Bronchial epithelial cell (primary cell): Measurements from ENCODE around the gene IL6. TPM values are rescaled to one million over a fixed set of nuclear protein-coding genes. Genes with fewer than 3 reads are reported as not detected.
"Not testable (repeated sequence)": the region's sequence is repeated elsewhere in the genome, so short reads cannot be mapped to it uniquely, and the experiment has no call there.

ENCODE experiments used
- DNase-seq: peaks from one replicate; pipeline ENCODE4 v3.0.0-alpha.2; 2010; ENCODE audit warnings: low read depth
- FAIRE-seq: peaks from 2 replicates; lab custom pipeline; 2011; peaks lifted over from hg19 to GRCh38; lab: Jason Lieb, UNC
- H3K27me3 ChIP-seq: 2 replicates; pipeline ENCODE4 v1.5.1; 2011; ENCODE audit warnings: low read length; ENCODE audit not compliant: control insufficient read depth, insufficient read depth
- H3K36me3 ChIP-seq: 2 replicates; pipeline ENCODE4 v1.5.1; 2011; ENCODE audit warnings: low read length; ENCODE audit not compliant: control insufficient read depth, insufficient read depth
- H3K4me3 ChIP-seq: 2 replicates; pipeline ENCODE4 v1.5.1; 2011; ENCODE audit warnings: mild to moderate bottlenecking, low read depth, low read length, control low read depth
- total RNA-seq: library from RNA; depleted of rRNA; stranded (reverse); fragments of >200 nt; gene quantifications from 2 replicates; pipeline ENCODE4 v1.2.1, GENCODE V29; 2014
- TF ChIP-seq, protein P1 (sequence below): IDR thresholded peaks from 2 replicates; pipeline ENCODE4 v1.5.1; 2011; ENCODE audit warnings: mild to moderate bottlenecking, moderate library complexity, low read length, control low read depth, inconsistent platforms; ENCODE audit not compliant: insufficient read depth, severe bottlenecking

IL6 gene
- total RNA-seq, 1 donor from 2014 or later, result 0.53 TPM

DNA sequence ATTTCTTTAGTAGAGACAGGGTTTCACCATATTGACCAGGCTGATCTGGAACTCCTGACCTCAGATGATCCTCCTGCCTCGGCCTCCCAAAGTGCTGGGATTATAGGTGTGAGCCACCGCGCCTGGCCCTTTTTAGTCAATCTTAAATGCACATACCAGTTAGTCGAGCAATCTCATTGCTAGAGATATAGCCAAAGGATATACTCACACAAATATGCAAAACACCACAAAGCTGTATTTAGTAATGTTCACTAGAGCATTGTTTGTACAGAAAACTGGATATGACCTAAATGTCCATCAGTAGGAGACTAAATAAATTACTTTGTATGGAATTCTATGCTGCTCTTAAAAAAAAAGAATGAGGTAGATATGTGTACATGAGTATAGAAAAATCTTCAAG lies 24.5 kb upstream of the IL6 start:
- Histone ChIP-seq H3K4me3 (no peak overlapping the region), H3K27me3 (no peaks in the 10 kb centered on the region), H3K36me3 (no peaks in the 10 kb centered on the region)
- DNase-seq, result no peak
- no peak for FAIRE-seq
- TF ChIP-seq, protein P1, sequence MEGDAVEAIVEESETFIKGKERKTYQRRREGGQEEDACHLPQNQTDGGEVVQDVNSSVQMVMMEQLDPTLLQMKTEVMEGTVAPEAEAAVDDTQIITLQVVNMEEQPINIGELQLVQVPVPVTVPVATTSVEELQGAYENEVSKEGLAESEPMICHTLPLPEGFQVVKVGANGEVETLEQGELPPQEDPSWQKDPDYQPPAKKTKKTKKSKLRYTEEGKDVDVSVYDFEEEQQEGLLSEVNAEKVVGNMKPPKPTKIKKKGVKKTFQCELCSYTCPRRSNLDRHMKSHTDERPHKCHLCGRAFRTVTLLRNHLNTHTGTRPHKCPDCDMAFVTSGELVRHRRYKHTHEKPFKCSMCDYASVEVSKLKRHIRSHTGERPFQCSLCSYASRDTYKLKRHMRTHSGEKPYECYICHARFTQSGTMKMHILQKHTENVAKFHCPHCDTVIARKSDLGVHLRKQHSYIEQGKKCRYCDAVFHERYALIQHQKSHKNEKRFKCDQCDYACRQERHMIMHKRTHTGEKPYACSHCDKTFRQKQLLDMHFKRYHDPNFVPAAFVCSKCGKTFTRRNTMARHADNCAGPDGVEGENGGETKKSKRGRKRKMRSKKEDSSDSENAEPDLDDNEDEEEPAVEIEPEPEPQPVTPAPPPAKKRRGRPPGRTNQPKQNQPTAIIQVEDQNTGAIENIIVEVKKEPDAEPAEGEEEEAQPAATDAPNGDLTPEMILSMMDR, result no peak

DNA sequence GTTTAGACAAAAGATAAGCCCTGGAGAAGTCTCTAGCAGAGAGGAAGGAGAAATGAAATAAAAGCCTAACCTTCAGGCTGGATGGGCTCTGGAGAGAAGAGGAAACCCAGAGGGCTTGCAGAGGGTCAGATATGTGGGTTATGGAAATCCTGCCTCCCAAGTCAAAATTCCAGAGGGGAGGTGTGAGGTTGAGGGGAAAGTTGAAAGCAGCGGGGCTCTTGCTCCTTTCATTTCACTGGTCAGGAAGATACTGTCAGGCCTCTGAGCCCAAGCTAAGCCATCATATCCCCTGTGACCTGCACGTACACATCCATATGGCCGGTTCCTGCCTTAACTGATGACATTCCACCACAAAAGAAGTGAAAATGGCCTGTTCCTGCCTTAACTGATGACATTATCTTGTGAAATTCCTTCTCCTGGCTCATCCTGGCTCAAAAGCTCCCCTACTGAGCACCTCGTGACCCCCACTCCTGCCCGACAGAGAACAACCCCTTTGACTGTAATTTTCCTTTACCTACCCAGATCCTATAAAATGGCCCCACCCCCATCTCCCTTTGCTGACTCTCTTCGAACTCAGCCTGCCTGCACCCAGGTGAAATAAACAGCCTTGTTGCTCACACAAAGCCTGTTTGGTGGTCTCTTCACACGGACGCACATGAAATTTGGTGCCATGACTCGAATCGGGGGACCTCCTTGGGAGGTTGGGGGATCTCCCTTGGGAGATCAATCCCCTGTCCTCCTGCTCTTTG lies 23.7 kb upstream of the IL6 start:
- not testable (repeated sequence) for DNase-seq, H3K27me3 ChIP-seq, H3K36me3 ChIP-seq, FAIRE-seq, H3K4me3 ChIP-seq

DNA sequence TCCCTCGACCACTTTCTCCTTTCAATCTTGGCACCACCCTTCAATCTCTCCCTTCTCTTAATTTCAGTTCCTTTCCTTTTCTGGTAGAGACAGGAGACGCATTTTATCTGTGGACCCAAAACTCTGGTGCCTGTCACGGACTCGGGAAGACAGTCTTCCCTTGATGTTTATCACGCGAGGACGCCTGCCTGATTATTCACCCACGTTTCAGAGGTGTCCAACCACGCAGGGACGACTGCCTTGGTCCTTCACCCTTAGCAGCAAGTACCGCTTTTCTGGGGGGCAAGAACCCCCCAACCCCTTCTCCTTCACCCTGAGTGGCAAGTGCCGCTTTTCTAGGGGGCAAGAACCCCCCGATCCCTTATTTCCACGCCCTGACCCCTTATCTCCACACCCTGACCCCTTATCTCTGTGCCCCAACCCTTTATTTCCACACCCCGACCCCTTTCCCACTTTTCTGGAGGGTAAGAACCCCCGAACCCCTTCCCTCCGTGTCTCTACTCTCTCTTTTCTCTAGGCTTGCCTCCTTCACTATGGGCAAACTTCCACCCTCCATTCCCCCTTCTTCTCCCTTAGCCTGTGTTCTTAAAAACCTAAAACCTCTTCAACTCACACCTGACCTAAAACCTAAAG lies 22.9 kb upstream of the IL6 start:
- DNase-seq, H3K4me3 ChIP-seq, H3K27me3 ChIP-seq, FAIRE-seq, H3K36me3 ChIP-seq: not testable (repeated sequence)

DNA sequence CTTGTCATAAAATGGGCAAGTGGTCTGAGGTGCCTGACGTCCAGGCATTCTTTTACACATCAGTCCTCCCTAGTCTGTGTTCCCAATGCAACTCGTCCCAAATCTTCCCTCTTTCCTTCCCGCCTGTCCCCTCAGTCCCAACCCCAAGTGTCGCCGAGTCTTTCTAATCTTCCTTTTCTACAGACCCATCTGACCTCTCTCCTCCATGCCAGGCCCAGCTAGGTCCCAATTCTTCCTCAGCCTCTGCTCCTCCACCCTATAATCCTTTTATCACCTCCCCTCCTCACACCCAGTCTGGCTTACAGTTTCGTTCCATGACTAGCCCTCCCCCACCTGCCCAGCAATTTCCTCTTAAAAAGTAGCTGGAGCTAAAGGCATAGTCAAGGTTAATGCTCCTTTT lies 22.3 kb upstream of the IL6 start:
- not testable (repeated sequence) for H3K36me3 ChIP-seq, H3K4me3 ChIP-seq, H3K27me3 ChIP-seq, DNase-seq, FAIRE-seq

DNA sequence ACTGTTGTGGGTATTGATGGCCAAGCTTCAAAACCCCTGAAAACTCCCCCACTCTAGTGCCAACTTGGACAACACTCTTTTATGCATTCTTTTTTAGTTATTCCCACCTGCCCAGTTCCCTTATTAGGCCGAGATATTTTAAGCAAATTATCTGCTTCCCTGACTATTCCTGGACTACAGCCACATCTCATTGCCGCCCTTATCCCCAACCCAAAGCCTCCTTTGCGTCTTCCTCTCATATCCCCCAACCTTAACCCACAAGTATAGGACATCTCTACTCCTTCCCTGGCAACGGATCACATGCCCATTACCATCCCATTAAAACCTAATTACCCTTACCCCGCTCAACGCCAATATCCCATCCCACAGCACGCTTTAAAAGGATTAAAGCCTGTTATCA lies 21.1 kb upstream of the IL6 start:
- not testable (repeated sequence) for H3K27me3 ChIP-seq, H3K4me3 ChIP-seq, DNase-seq, H3K36me3 ChIP-seq, FAIRE-seq

DNA sequence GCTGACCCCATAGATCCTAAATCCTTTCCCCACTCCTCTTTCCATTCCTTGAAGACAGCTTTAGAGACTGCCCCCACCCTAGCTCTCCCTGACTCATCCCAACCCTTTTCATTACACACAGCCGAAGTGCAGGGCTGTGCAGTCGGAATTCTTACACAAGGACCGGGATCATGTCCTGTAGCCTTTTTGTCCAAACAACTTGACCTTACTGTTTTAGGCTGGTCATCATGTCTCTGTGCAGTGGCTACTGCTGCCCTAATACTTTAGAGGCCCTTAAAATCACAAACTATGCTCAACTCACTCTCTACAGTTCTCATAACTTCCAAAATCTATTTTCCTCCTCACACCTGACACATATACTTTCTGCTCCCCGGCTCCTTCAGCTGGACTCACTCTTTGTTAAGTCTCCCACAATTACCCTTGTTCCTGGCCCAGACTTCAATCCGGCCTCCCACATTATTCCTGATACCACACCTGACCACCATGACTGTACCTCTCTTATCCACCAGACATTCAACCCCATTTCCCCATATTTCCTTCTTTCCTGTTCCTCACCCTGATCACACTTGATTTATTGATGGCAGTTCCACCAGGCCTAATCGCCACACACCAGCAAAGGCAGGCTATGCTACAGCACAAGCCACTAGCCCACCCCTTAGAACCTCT lies 19.8 kb upstream of the IL6 start:
- H3K36me3 ChIP-seq, H3K4me3 ChIP-seq, FAIRE-seq, H3K27me3 ChIP-seq, DNase-seq: not testable (repeated sequence)

DNA sequence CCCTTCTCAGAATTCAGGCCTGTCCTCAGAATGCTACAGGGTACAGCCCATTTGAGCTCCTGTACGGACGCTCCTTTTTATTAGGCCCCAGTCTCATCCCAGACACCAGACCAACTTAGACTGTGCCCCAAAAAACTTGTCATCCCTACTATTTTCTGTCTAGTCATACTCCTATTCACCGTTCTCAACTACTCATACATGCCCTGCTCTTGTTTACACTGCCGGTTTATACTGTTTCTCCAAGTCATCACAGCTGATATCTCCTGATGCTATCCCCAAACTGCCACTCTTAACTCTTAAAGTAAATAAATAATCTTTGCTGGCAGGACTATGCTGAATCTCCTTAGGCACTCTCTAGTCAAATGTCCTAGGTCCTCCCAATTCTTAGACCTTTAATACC lies 18.8 kb upstream of the IL6 start:
- not testable (repeated sequence) for FAIRE-seq, H3K4me3 ChIP-seq

DNA sequence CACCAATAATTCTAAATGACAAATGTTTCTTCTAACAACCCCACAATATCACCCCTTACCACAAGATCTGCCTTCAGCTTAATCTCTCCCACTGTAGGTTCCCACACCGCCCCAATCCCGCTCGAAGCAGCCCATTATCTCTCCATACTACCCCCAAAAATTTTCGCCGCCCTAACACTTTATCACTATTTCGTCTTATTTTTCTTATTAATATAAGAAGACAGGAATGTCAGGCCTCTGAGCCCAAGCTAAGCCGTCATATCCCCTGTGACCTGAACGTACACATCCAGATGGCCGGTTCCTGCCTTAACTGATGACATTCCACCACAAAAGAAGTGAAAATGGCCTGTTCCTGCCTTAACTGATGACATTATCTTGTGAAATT lies 18.3 kb upstream of the IL6 start:
- H3K27me3 ChIP-seq, H3K36me3 ChIP-seq, H3K4me3 ChIP-seq, FAIRE-seq, DNase-seq: not testable (repeated sequence)

More for the DNA sequence above, 18.8 kb upstream of the IL6 start:
- H3K36me3 ChIP-seq, H3K27me3 ChIP-seq, DNase-seq: not testable (repeated sequence)

DNA sequence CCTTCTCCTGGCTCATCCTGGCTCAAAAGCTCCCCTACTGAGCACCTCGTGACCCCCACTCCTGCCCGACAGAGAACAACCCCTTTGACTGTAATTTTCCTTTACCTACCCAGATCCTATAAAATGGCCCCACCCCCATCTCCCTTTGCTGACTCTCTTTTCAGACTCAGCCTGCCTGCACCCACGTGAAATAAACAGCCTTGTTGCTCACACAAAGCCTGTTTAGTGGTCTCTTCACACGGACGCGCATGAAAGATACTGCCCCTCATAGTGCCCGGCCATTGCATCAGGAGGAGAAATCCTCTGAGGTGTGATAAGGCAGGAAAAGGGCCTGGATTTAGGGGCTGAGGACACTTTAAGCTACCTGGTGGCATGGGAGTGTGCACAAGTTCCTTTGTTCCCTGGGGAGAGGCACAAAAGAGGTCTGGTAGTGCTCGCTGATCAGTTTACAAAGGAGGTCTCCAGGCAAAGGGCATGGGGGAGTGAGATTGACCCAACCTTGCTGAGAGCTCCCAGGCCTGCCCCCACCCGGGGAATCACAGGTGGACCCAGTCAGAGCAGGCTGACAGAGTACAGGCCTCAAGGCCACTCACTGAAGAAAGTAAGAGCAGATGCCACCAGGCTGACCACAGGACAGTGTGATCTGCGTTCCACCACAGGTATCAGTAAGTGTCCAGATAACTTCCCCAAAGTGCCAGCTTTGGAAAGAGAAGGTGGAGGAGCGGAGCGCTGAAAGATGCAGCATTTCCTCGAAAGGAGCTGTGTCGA lies 17.8 kb upstream of the IL6 start:
- H3K36me3 ChIP-seq, DNase-seq, H3K27me3 ChIP-seq, FAIRE-seq, H3K4me3 ChIP-seq: not testable (repeated sequence)
